ENCODE measurements around the gene MEDAG.

Gene MEDAG

DNA sequence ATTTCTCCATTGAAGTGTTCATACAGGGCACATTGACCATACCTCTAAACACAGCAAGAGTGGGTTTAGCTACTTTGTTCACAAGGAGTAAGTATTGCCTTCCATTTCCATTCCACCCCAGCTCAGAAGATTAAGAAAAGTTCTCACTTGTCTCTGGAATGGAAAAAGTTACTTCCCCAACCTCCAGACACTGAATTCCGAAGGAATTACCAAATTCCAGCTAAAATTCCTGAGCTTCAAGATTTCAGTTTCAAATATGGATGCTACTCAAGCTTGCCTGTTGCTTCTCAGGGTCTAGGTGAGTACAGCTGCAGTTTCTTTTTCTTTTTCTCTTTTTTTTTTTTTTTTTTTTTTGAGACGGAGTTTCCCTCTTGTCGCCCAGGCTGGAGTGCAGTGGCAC lies 60.0 kb downstream of the MEDAG start:
- FAIRE-seq, result no peak

DNA sequence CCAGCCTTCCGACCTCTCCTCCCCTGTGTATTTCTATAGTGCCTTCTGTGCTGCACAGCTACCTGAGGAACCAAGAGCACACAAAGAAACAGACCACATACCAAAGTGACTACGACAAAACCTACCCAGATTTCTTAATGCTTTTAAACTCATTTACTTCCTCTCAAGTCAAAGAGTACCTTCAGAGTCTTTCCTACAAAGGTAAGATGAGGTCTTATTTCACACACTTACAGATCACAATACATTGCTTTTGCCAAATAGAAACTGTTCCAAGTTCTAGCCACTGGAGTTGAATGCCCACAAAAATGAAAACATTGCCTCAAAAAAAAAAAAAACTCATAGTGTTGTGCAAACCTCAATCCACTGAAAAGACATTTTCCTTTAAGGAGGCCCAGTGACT lies 62.8 kb downstream of the MEDAG start:
- FAIRE-seq, result no peak

DNA sequence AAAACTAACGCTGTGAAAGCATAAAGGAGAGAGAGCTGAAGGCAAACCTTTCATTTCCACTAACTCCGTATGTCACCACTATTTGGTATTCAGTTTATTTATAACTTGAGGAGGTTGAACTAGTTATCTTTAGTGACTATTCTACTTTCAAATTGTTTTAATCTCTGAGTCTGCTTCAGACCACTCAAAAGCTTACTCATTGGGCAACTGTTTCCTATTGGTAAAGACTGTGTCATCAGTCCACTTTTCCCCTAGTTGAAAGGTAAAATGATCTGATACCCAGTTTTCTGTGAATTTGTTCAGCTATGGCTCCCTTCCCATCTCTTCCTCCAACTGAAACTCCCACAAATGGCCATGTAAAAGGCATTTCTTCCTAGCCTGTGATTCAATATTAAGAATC lies 65.5 kb downstream of the MEDAG start:
- FAIRE-seq, result no peak

DNA sequence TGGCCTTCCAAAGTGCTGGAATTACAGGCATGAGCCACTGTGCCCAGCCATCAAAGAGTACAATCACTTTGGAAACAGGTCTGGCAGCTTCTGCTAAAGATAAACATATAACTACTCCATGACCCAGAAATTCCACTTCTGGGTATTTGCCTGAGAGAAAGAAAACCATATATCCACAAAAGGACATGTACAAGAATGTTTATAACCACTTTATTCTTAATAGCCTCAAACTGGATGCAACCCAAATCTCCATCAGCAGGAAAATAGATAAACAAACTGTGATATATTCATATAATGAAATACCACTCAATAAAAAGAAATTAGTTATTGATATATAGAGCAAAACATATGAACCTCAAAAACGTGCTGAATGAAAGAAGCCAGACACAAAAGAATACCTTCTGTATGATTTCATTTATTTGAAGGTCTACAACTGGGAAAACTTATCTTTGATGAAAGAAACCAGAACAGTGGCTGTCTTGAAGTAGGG lies 66.9 kb downstream of the MEDAG start:
- FAIRE-seq, result no peak

DNA sequence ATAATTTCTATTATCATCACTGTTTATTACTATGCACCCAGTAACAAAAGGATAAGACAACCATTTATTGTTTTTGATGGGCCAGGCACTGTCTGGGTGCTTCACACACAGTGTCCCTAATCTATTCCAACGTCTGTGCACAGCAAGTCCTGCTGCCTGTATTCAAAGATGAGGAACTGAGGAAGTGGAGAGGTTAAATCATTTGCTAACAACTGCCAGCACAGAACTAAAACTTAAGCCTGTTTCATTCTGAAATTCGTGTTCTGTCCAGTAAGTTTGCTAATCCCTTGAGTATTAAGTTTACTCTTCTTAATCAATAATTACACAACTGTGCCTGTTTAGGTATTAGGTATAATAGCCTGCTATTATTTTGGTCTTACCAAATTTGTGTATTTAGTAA lies 68.3 kb downstream of the MEDAG start:
- no peak for FAIRE-seq

All from G401.6 (cell line).